ENCODE results near the gene STYXL2.
A peak's percentile ranks its signal among the peaks of the same experiment; 100 is the strongest.

The STYXL2 gene

GRCh38 chr1:167093846-167094516, at the start of gene STYXL2:
Gene STYXL2, plus strand, starts transcription at chr1:167094075. Its CDS starts 775 bp downstream, at chr1:167094850.
- no peak for DNase-seq

GRCh38 chr1:167051907-167052306, 42.0 kb upstream of the STYXL2 start:
- no peak for DNase-seq

GRCh38 chr1:167052389-167052788, 41.5 kb upstream of the STYXL2 start:
- DNase-seq = no peak

GRCh38 chr1:167054531-167054930, 39.3 kb upstream of the STYXL2 start:
- DNase-seq = no peak

GRCh38 chr1:167054946-167055630, 38.8 kb upstream of the STYXL2 start:
- no peak for DNase-seq

- DNase-seq = no peak
Measured at GRCh38 chr1:167056529-167057231, 37.2 kb upstream of the STYXL2 start.

GRCh38 chr1:167057241-167057688, 36.6 kb upstream of the STYXL2 start:
- DNase-seq = peak; percentile 16

- peak; percentile 31 for DNase-seq
Measured at GRCh38 chr1:167059045-167059808, 34.6 kb upstream of the STYXL2 start.

GRCh38 chr1:167059809-167060107, 34.1 kb upstream of the STYXL2 start:
- DNase-seq = no peak

- DNase-seq = no peak
Measured at GRCh38 chr1:167060141-167061072, 33.5 kb upstream of the STYXL2 start.

- no peak for DNase-seq
Measured at GRCh38 chr1:167061073-167061464, 32.8 kb upstream of the STYXL2 start.

GRCh38 chr1:167064621-167065020, 29.3 kb upstream of the STYXL2 start:
- no peak for DNase-seq

GRCh38 chr1:167065471-167065870, 28.4 kb upstream of the STYXL2 start:
- DNase-seq = no peak

- peak; percentile 65 for DNase-seq
Measured at GRCh38 chr1:167066333-167067122, 27.3 kb upstream of the STYXL2 start.

- no peak for DNase-seq
Measured at GRCh38 chr1:167067904-167068303, 26.0 kb upstream of the STYXL2 start.

GRCh38 chr1:167068761-167069160, 25.1 kb upstream of the STYXL2 start:
- no peak for DNase-seq

- no peak for DNase-seq
Measured at GRCh38 chr1:167071286-167071685, 22.6 kb upstream of the STYXL2 start.

GRCh38 chr1:167076136-167076710, 17.7 kb upstream of the STYXL2 start:
- DNase-seq = no peak

- no peak for DNase-seq
Measured at GRCh38 chr1:167077128-167077867, 16.6 kb upstream of the STYXL2 start.

- no peak for DNase-seq
Measured at GRCh38 chr1:167077868-167078210, 16.0 kb upstream of the STYXL2 start.

All from KG1 (cell line).